IMR-90 (cell line): ENCODE data around the gene TBC1D22A.

ENCODE experiments used
- FOS ChIP-seq: fragments of 150-350 bp; IDR thresholded peaks from 2 replicates; pipeline ENCODE4 v1.6.1; 2016; ENCODE audit warnings: low read depth, low read length
- MAFK ChIP-seq: IDR thresholded peaks from 2 replicates; pipeline ENCODE4 v1.6.1; 2012; ENCODE audit warnings: low read depth, low read length, improper control_type of control experiment
- MAZ ChIP-seq: IDR thresholded peaks from 2 replicates; pipeline ENCODE4 v1.6.1; 2012; ENCODE audit warnings: low read depth, mild to moderate bottlenecking, low read length, improper control_type of control experiment, moderate library complexity, borderline replicate concordance
- POLR2A ChIP-seq: IDR thresholded peaks from 2 replicates; pipeline ENCODE4 v1.6.1; 2012; ENCODE audit warnings: mild to moderate bottlenecking, low read depth, low read length
- TF ChIP-seq, protein P1 (sequence below): conservative IDR thresholded peaks from 2 replicates; pipeline ENCODE4 v1.5.1; 2012; ENCODE audit warnings: mild to moderate bottlenecking, low read depth, low read length, improper control_type of control experiment
- TF ChIP-seq, protein P2 (sequence below): fragments of 150-350 bp; IDR thresholded peaks from 2 replicates; pipeline ENCODE4 v1.6.1; 2017; ENCODE audit warnings: mild to moderate bottlenecking, antibody characterized with exemption, low read length, low read depth

DNA sequence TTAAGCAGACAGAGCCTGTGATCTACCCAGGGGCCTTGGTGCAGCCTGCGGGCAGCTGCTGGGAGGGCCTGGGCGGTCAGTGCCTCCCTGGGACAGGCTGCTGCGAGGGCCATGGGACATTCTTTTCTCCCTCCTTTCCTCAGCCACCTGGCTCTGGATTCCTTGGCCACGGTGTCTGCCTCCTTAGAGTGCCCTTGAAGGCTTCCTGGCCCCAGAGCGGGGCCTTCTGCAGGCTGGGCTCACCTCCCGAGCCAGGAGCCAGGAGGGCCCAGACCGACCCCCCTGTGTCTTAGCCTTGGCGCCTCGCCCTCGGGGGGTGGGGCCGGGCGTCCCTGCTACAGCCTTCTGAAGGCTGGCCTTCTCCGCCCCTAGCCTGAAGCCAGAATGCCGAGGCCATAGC is 231.2 kb downstream of the TBC1D22A start:
- TF ChIP-seq, protein P1, sequence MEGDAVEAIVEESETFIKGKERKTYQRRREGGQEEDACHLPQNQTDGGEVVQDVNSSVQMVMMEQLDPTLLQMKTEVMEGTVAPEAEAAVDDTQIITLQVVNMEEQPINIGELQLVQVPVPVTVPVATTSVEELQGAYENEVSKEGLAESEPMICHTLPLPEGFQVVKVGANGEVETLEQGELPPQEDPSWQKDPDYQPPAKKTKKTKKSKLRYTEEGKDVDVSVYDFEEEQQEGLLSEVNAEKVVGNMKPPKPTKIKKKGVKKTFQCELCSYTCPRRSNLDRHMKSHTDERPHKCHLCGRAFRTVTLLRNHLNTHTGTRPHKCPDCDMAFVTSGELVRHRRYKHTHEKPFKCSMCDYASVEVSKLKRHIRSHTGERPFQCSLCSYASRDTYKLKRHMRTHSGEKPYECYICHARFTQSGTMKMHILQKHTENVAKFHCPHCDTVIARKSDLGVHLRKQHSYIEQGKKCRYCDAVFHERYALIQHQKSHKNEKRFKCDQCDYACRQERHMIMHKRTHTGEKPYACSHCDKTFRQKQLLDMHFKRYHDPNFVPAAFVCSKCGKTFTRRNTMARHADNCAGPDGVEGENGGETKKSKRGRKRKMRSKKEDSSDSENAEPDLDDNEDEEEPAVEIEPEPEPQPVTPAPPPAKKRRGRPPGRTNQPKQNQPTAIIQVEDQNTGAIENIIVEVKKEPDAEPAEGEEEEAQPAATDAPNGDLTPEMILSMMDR, result no peak
- TF ChIP-seq MAFK (no peak), FOS (no peak), MAZ (no peak), POLR2A (no peak)
- TF ChIP-seq, protein P2, sequence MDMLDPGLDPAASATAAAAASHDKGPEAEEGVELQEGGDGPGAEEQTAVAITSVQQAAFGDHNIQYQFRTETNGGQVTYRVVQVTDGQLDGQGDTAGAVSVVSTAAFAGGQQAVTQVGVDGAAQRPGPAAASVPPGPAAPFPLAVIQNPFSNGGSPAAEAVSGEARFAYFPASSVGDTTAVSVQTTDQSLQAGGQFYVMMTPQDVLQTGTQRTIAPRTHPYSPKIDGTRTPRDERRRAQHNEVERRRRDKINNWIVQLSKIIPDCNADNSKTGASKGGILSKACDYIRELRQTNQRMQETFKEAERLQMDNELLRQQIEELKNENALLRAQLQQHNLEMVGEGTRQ, result no peak
